Liver (tissue), 9 donors: Measurements from ENCODE around the gene CFAP77. TPM values are rescaled to one million over a fixed set of nuclear protein-coding genes. Genes with fewer than 3 reads are reported as not detected.

Experiments used
- DNase-seq: peaks from one replicate; pipeline ENCODE4 v3.0.0-alpha.2; 2017; ENCODE audit warnings: low spot score
- H3K27ac ChIP-seq, 2 donors: one replicate each; pipeline ENCODE4 v1.7.0; 2013; ENCODE audit warnings: inconsistent platforms in 2 of 2, low read length in 2 of 2, control low read depth in 1 of 2, low read depth in 1 of 2, mild to moderate bottlenecking in 1 of 2
- H3K27me3 ChIP-seq, 4 donors: one replicate each; pipeline versions ENCODE4 v1.6.1 to v1.7.0; 2013; ENCODE audit warnings: low read length in 3 of 4, inconsistent platforms in 1 of 4, mild to moderate bottlenecking in 1 of 4, moderate library complexity in 1 of 4; ENCODE audit not compliant: control insufficient read depth in 4 of 4, insufficient read depth in 4 of 4
- H3K36me3 ChIP-seq, 4 donors: one replicate each; pipeline versions ENCODE4 v1.6.1 to v1.7.0; 2013; ENCODE audit warnings: low read length in 3 of 4, mild to moderate bottlenecking in 3 of 4, low read depth in 1 of 4, moderate library complexity in 1 of 4; ENCODE audit not compliant: control insufficient read depth in 4 of 4, insufficient read depth in 3 of 4
- H3K4me1 ChIP-seq, 4 donors: one replicate each; pipeline versions ENCODE4 v1.6.1 to v1.7.0; 2013; ENCODE audit warnings: low read length in 3 of 4, mild to moderate bottlenecking in 3 of 4, moderate library complexity in 1 of 4; ENCODE audit not compliant: control insufficient read depth in 4 of 4, insufficient read depth in 4 of 4
- H3K4me3 ChIP-seq, 3 donors: one replicate each; pipeline versions ENCODE4 v1.6.1 to v1.7.0; 2013; ENCODE audit warnings: low read length in 3 of 3, control low read depth in 1 of 3, low read depth in 1 of 3, mild to moderate bottlenecking in 1 of 3
- H3K9ac ChIP-seq, 2 donors: one replicate each; pipeline ENCODE4 v1.7.0; 2013; ENCODE audit warnings: low read length in 2 of 2, mild to moderate bottlenecking in 2 of 2, moderate library complexity in 2 of 2, control low read depth in 1 of 2, low read depth in 1 of 2
- H3K9me3 ChIP-seq, 4 donors: one replicate each; pipeline versions ENCODE4 v1.6.1 to v1.7.0; 2013; ENCODE audit warnings: low read length in 3 of 4; ENCODE audit not compliant: control insufficient read depth in 4 of 4
- CTCF ChIP-seq: fragments of 150-350 bp; IDR thresholded peaks from 2 replicates; pipeline ENCODE4 v1.5.1; 2017; ENCODE audit warnings: improper control_type of control experiment, low read depth, low read length; ENCODE audit not compliant: missing input control
- EGR1 ChIP-seq, 2 donors: IDR thresholded peaks; 2 replicates each; pipeline ENCODE4 v1.6.1; 2016 to 2018; ENCODE audit warnings: antibody characterized with exemption in 2 of 2, low read depth in 2 of 2
- FOXA1 ChIP-seq: IDR thresholded peaks from 2 replicates; pipeline ENCODE4 v1.6.1; 2016; ENCODE audit warnings: antibody characterized with exemption
- FOXA2 ChIP-seq: IDR thresholded peaks from 2 replicates; pipeline ENCODE4 v1.6.1; 2016; ENCODE audit warnings: antibody characterized with exemption
- GABPA ChIP-seq, 2 donors: IDR thresholded peaks in 1 of 2; conservative IDR thresholded peaks in 1 of 2; 2 replicates each; pipeline ENCODE4 v1.6.1; 2016; ENCODE audit warnings: antibody characterized with exemption in 2 of 2, mild to moderate bottlenecking in 1 of 2, moderate library complexity in 1 of 2
- HNF4A ChIP-seq, 2 donors: conservative IDR thresholded peaks; 2 replicates each; pipeline ENCODE4 v1.6.1; 2016; ENCODE audit warnings: antibody characterized with exemption in 2 of 2, mild to moderate bottlenecking in 2 of 2
- HNF4G ChIP-seq: IDR thresholded peaks from 2 replicates; pipeline ENCODE4 v1.6.1; 2016; ENCODE audit warnings: antibody characterized with exemption
- JUND ChIP-seq, 2 donors: IDR thresholded peaks; 2 replicates each; pipeline ENCODE4 v1.6.1; 2016; ENCODE audit warnings: antibody characterized with exemption in 2 of 2
- NR2F2 ChIP-seq: IDR thresholded peaks from 2 replicates; pipeline ENCODE4 v1.6.1; 2016; ENCODE audit warnings: antibody characterized with exemption
- RAD21 ChIP-seq, 2 donors: IDR thresholded peaks; 2 replicates each; pipeline ENCODE4 v1.6.1; 2016; ENCODE audit warnings: antibody characterized with exemption in 2 of 2, mild to moderate bottlenecking in 2 of 2
- RXRA ChIP-seq, 2 donors: IDR thresholded peaks; 2 replicates each; pipeline ENCODE4 v1.6.1; 2017 to 2018; ENCODE audit warnings: antibody characterized with exemption in 2 of 2, mild to moderate bottlenecking in 1 of 2
- SP1 ChIP-seq: IDR thresholded peaks from 2 replicates; pipeline ENCODE4 v1.6.1; 2018; ENCODE audit warnings: antibody characterized with exemption, mild to moderate bottlenecking
- TAF1 ChIP-seq: conservative IDR thresholded peaks from 2 replicates; pipeline ENCODE4 v1.6.1; 2016; ENCODE audit warnings: antibody characterized with exemption, mild to moderate bottlenecking
- YY1 ChIP-seq: IDR thresholded peaks from 2 replicates; pipeline ENCODE4 v1.6.1; 2016; ENCODE audit warnings: antibody characterized with exemption, mild to moderate bottlenecking
- ZBTB33 ChIP-seq: IDR thresholded peaks from 2 replicates; pipeline ENCODE4 v1.6.1; 2016; ENCODE audit warnings: antibody characterized with exemption
- WGBS: extraction: QIAGEN DNeasy Blood & Tissue Kit; methylation state at CpG from one replicate; pipeline ENCODE4 v1.1.7; 2013; 5-methylcytosine and 5-hydroxymethylcytosine counted together
- polyA plus RNA-seq, 2 donors: library from polyadenylated mRNA; stranded (reverse) in 1 of 2; unstranded in 1 of 2; fragments of 200-250 nt in 1 of 2; fragments of >200 nt in 1 of 2; fragmentation: Nextera tagmentation in 1 of 2; extraction: Ambion mirVana in 1 of 2; gene quantifications; one replicate each; pipeline versions ENCODE4 v1.2.1 to v1.2.3, GENCODE V29; 2013 to 2015
- total RNA-seq, 2 donors: library from RNA; depleted of rRNA; stranded (reverse); fragments of >200 nt; gene quantifications; one replicate each; pipeline ENCODE4 v1.2.3, GENCODE V29; 2014
- TF ChIP-seq, protein P1 (sequence below): IDR thresholded peaks from 2 replicates; pipeline ENCODE4 v1.6.1; 2016; ENCODE audit warnings: antibody characterized with exemption
- TF ChIP-seq, protein P2 (sequence below): IDR thresholded peaks from 2 replicates; pipeline ENCODE4 v1.6.1; 2016; ENCODE audit warnings: antibody characterized with exemption, mild to moderate bottlenecking
- TF ChIP-seq, protein P3 (sequence below): IDR thresholded peaks from 2 replicates; pipeline ENCODE4 v1.6.1; 2016; ENCODE audit warnings: antibody characterized with exemption
- donor health status: healthy.
- donor health status: healthy.
- donor health status: healthy.
- donor health status: healthy.
- donor health status: healthy.

The CFAP77 gene
- total and polyA plus RNA-seq, 4 donors, result not detected

- WGBS, result 40% methylated on average over 13 of the region's 13 CpGs
- H3K4me1 ChIP-seq, result no peaks in the 10 kb centered on the region
- DNase-seq, result no peak
Measured at GRCh38 chr9:132531195-132531594, 121.2 kb downstream of the CFAP77 start.

More at GRCh38 chr9:132531195-132531594, 121.2 kb downstream of the CFAP77 start:
- H3K27me3 ChIP-seq, result no peaks in the 10 kb centered on the region
- no peak for TF ChIP-seq RXRA (IDR thresholded peaks at IDR 0.05)
- TF ChIP-seq HNF4A (conservative IDR thresholded peaks at IDR 0.05), result no peak
- no peak for TF ChIP-seq JUND (IDR thresholded peaks at IDR 0.05)
- no peak for TF ChIP-seq YY1
- no peak for TF ChIP-seq EGR1 (IDR thresholded peaks at IDR 0.05; ENCODE audit: low read depth in 2 of 2)
- TF ChIP-seq, protein P1, sequence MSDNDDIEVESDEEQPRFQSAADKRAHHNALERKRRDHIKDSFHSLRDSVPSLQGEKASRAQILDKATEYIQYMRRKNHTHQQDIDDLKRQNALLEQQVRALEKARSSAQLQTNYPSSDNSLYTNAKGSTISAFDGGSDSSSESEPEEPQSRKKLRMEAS, result no peak
- no peak for TF ChIP-seq TAF1
- no peak for TF ChIP-seq ZBTB33
- no peak for TF ChIP-seq FOXA2
- TF ChIP-seq, protein P2, sequence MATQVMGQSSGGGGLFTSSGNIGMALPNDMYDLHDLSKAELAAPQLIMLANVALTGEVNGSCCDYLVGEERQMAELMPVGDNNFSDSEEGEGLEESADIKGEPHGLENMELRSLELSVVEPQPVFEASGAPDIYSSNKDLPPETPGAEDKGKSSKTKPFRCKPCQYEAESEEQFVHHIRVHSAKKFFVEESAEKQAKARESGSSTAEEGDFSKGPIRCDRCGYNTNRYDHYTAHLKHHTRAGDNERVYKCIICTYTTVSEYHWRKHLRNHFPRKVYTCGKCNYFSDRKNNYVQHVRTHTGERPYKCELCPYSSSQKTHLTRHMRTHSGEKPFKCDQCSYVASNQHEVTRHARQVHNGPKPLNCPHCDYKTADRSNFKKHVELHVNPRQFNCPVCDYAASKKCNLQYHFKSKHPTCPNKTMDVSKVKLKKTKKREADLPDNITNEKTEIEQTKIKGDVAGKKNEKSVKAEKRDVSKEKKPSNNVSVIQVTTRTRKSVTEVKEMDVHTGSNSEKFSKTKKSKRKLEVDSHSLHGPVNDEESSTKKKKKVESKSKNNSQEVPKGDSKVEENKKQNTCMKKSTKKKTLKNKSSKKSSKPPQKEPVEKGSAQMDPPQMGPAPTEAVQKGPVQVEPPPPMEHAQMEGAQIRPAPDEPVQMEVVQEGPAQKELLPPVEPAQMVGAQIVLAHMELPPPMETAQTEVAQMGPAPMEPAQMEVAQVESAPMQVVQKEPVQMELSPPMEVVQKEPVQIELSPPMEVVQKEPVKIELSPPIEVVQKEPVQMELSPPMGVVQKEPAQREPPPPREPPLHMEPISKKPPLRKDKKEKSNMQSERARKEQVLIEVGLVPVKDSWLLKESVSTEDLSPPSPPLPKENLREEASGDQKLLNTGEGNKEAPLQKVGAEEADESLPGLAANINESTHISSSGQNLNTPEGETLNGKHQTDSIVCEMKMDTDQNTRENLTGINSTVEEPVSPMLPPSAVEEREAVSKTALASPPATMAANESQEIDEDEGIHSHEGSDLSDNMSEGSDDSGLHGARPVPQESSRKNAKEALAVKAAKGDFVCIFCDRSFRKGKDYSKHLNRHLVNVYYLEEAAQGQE, result no peak
- no peak for TF ChIP-seq GABPA (IDR thresholded peaks at IDR 0.05 in 1 of 2, conservative IDR thresholded peaks at IDR 0.05 in 1 of 2)
- TF ChIP-seq, protein P3, sequence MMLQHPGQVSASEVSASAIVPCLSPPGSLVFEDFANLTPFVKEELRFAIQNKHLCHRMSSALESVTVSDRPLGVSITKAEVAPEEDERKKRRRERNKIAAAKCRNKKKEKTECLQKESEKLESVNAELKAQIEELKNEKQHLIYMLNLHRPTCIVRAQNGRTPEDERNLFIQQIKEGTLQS, result no peak
- no peak for TF ChIP-seq HNF4G
- TF ChIP-seq RAD21 (IDR thresholded peaks at IDR 0.05), result no peak
- no peak for TF ChIP-seq CTCF
- TF ChIP-seq SP1, result no peak
- no peak for TF ChIP-seq FOXA1
- no peak for TF ChIP-seq NR2F2
- no peak overlapping the region for H3K27ac ChIP-seq
- peaks cover 0 to 2% (median 0%) of the 10 kb centered on the region in 4 donors for H3K9me3 ChIP-seq
- no peak overlapping the region for H3K9ac ChIP-seq
- H3K4me3 ChIP-seq, result no peak overlapping the region
- H3K36me3 ChIP-seq, result no peaks in the 10 kb centered on the region
